HEK293 (cell line): ENCODE data around the gene KLRB1.

Experiments
- CTCF ChIA-PET: fragments of 350-600 bp; formaldehyde crosslinking; extraction: SDS; loops from one replicate; lab custom pipeline; 2021; ENCODE audit warnings: antibody characterized with exemption; lab: Yijun Ruan, JAX
- POLR2A ChIA-PET: fragments of 300-600 bp; formaldehyde crosslinking; extraction: SDS; loops from one replicate; lab custom pipeline; 2020; ENCODE audit warnings: antibody characterized with exemption, inconsistent platforms; lab: Yijun Ruan, JAX
- H3K27ac ChIP-seq: fragments of 200-500 bp; sonication (Bioruptor generic); 2 replicates; pipeline ENCODE4 v1.5.1; 2014; ENCODE audit warnings: low read depth, low read length, control low read depth, inconsistent platforms; ENCODE audit errors: extremely low read depth
- H3K36me3 ChIP-seq, 2 experiments: fragments of 200-500 bp in 1 of 2; sonication (Bioruptor generic) in 1 of 2; 1 replicate in 1 of 2; 2 replicates in 1 of 2; pipeline ENCODE4 v1.5.1; 2014 to 2017; ENCODE audit warnings: inconsistent platforms in 2 of 2, low read length in 2 of 2; ENCODE audit not compliant: control insufficient read depth in 2 of 2, insufficient read depth in 1 of 2
- H3K4me1 ChIP-seq: fragments of 200-500 bp; sonication (Bioruptor generic); 2 replicates; pipeline ENCODE4 v1.5.1; 2014; ENCODE audit warnings: mild to moderate bottlenecking, low read length, inconsistent platforms; ENCODE audit not compliant: control insufficient read depth, insufficient read depth
- H3K4me3 ChIP-seq: 2 replicates; pipeline ENCODE4 v1.5.1; 2011; ENCODE audit warnings: low read depth, mild to moderate bottlenecking, control low read depth, low read length, moderate library complexity
- H3K9me3 ChIP-seq: fragments of 200-500 bp; sonication (Bioruptor generic); 2 replicates; pipeline ENCODE4 v1.5.1; 2014; ENCODE audit warnings: low read depth, low read length, inconsistent platforms; ENCODE audit not compliant: control insufficient read depth, insufficient read depth
- AEBP2 ChIP-seq: fragments of 450-650 bp; formaldehyde crosslinking; IDR thresholded peaks from 2 replicates; pipeline ENCODE4 v1.5.1; 2016; ENCODE audit warnings: missing biosample characterization, missing genetic modification characterization, borderline replicate concordance
- HIC1 ChIP-seq: fragments of 450-650 bp; formaldehyde crosslinking; IDR thresholded peaks from 2 replicates; pipeline ENCODE4 v1.5.1; 2016; ENCODE audit warnings: missing biosample characterization, missing genetic modification characterization
- KLF1 ChIP-seq: fragments of 450-650 bp; formaldehyde crosslinking; IDR thresholded peaks from 2 replicates; pipeline ENCODE4 v1.5.1; 2016; ENCODE audit warnings: missing biosample characterization, missing genetic modification characterization
- TRIM28 ChIP-seq: IDR thresholded peaks from 2 replicates; pipeline ENCODE4 v1.6.1; 2011; ENCODE audit warnings: low read length, control low read depth, borderline replicate concordance
- WT1 ChIP-seq: fragments of 450-650 bp; formaldehyde crosslinking; IDR thresholded peaks from 2 replicates; pipeline ENCODE4 v1.5.1; 2016; ENCODE audit warnings: missing biosample characterization, missing genetic modification characterization
- ZBTB26 ChIP-seq: fragments of 450-650 bp; formaldehyde crosslinking; optimal IDR thresholded peaks from 2 replicates; pipeline ENCODE3; 2016; ENCODE audit warnings: missing biosample characterization, mild to moderate bottlenecking, missing genetic modification characterization
- ZBTB48 ChIP-seq: fragments of 450-650 bp; formaldehyde crosslinking; IDR thresholded peaks from 2 replicates; pipeline ENCODE4 v1.5.1; 2016; ENCODE audit warnings: missing biosample characterization, missing genetic modification characterization
- ZFHX2 ChIP-seq: fragments of 450-650 bp; formaldehyde crosslinking; conservative IDR thresholded peaks from 2 replicates; pipeline ENCODE4 v1.5.1; 2016; ENCODE audit warnings: missing biosample characterization, missing genetic modification characterization
- ZFP37 ChIP-seq: fragments of 450-650 bp; formaldehyde crosslinking; IDR thresholded peaks from 2 replicates; pipeline ENCODE4 v1.5.1; 2016; ENCODE audit warnings: missing biosample characterization, missing genetic modification characterization
- ZNF2 ChIP-seq: fragments of 450-650 bp; formaldehyde crosslinking; IDR thresholded peaks from 2 replicates; pipeline ENCODE4 v1.5.1; 2016; ENCODE audit warnings: missing biosample characterization, missing genetic modification characterization
- ZNF280D ChIP-seq: fragments of 450-650 bp; formaldehyde crosslinking; IDR thresholded peaks from 2 replicates; pipeline ENCODE4 v1.5.1; 2016; ENCODE audit warnings: missing biosample characterization, missing genetic modification characterization
- ZNF311 ChIP-seq: fragments of 450-650 bp; formaldehyde crosslinking; IDR thresholded peaks from 2 replicates; pipeline ENCODE4 v1.5.1; 2017; ENCODE audit warnings: missing biosample characterization, missing genetic modification characterization, borderline replicate concordance
- ZNF473 ChIP-seq: fragments of 450-650 bp; formaldehyde crosslinking; IDR thresholded peaks from 2 replicates; pipeline ENCODE4 v1.5.1; 2017; ENCODE audit warnings: missing biosample characterization, missing genetic modification characterization
- ZNF610 ChIP-seq: fragments of 450-650 bp; formaldehyde crosslinking; IDR thresholded peaks from 2 replicates; pipeline ENCODE4 v1.5.1; 2016; ENCODE audit warnings: missing biosample characterization, missing genetic modification characterization, borderline replicate concordance
- ZNF658 ChIP-seq: fragments of 450-650 bp; formaldehyde crosslinking; IDR thresholded peaks from 2 replicates; pipeline ENCODE4; 2016; ENCODE audit warnings: missing biosample characterization, missing genetic modification characterization
- ZNF776 ChIP-seq: fragments of 450-650 bp; formaldehyde crosslinking; IDR thresholded peaks from 2 replicates; pipeline ENCODE4 v1.5.0; 2017; ENCODE audit warnings: missing biosample characterization, missing genetic modification characterization, borderline replicate concordance
- ZNF791 ChIP-seq: fragments of 450-650 bp; formaldehyde crosslinking; IDR thresholded peaks from 2 replicates; pipeline ENCODE4 v1.5.1; 2016; ENCODE audit warnings: missing biosample characterization, missing genetic modification characterization
- ZSCAN18 ChIP-seq: fragments of 450-650 bp; formaldehyde crosslinking; IDR thresholded peaks from 2 replicates; pipeline ENCODE4 v1.5.1; 2016; ENCODE audit warnings: missing biosample characterization, missing genetic modification characterization

The KLRB1 gene

GRCh38 chr12:9597365-9597764 lies 10.4 kb downstream of the KLRB1 start:
- Histone ChIP-seq H3K4me1 (no peaks in the 10 kb centered on the region), H3K4me3 (no peak overlapping the region), H3K36me3 (no peaks in the 10 kb centered on the region), H3K27ac (no peak overlapping the region), H3K9me3 (no peaks in the 10 kb centered on the region)
- ChIA-PET POLR2A (no interaction called here), CTCF (interaction anchor here (0.7 kb wide), 1 partner anchor 40 kb away, joined by 3 read pairs; no protein-coding TSS in a partner anchor)
- no peak for TF ChIP-seq ZSCAN18 (tag by site-specific recombination)
- no peak for TF ChIP-seq ZNF658
- TF ChIP-seq ZNF2 (tag by site-specific recombination): no peak
- TF ChIP-seq HIC1 (tag by site-specific recombination): no peak
- TF ChIP-seq ZNF610: no peak
- TF ChIP-seq ZBTB26 (tag by site-specific recombination): no peak
- no peak for TF ChIP-seq WT1 (tag by site-specific recombination)
- no peak for TF ChIP-seq ZNF791
- no peak for TF ChIP-seq ZNF776 (tag by site-specific recombination)
- TF ChIP-seq ZNF311 (tag by site-specific recombination): no peak
- TF ChIP-seq TRIM28: no peak
- no peak for TF ChIP-seq KLF1 (tag by site-specific recombination)
- no peak for TF ChIP-seq ZFHX2 (tag by site-specific recombination)
- TF ChIP-seq ZNF473 (tag by site-specific recombination): no peak
- TF ChIP-seq AEBP2 (tag by site-specific recombination): no peak
- TF ChIP-seq ZFP37: no peak
- no peak for TF ChIP-seq ZBTB48
- no peak for TF ChIP-seq ZNF280D (tag by site-specific recombination)
